ENCODE data around the gene SIGLEC15.
"Not testable (repeated sequence)": the region's sequence is repeated elsewhere in the genome, so short reads cannot be mapped to it uniquely, and the experiment has no call there.

The SIGLEC15 gene

DNA sequence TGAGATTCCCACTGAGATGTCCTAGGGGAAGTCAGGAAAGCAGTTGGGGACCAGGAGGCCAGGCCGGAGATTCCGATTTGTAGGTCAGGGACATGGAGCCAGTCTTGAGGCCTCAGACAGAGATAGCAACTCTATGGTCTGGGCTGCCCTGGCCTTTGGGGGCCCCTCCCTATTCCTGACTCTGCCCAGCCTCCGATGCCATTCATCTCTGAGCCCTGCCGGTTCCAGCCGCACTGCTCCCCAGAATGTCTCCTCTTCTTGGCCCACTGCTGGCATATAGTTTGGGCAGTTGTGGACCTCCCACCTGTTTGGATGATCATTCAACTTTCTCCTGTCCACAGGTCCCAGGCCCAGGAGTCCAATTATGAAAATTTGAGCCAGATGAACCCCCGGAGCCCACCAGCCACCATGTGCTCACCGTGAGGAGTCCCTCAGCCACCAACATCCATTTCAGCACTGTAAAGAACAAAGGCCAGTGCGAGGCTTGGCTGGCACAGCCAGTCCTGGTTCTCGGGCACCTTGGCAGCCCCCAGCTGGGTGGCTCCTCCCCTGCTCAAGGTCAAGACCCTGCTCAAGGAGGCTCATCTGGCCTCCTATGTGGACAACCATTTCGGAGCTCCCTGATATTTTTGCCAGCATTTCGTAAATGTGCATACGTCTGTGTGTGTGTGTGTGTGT lies 16.4 kb downstream of the SIGLEC15 start:
- no peak overlapping the region for H3K27ac ChIP-seq
- TF ChIP-seq, protein P1, sequence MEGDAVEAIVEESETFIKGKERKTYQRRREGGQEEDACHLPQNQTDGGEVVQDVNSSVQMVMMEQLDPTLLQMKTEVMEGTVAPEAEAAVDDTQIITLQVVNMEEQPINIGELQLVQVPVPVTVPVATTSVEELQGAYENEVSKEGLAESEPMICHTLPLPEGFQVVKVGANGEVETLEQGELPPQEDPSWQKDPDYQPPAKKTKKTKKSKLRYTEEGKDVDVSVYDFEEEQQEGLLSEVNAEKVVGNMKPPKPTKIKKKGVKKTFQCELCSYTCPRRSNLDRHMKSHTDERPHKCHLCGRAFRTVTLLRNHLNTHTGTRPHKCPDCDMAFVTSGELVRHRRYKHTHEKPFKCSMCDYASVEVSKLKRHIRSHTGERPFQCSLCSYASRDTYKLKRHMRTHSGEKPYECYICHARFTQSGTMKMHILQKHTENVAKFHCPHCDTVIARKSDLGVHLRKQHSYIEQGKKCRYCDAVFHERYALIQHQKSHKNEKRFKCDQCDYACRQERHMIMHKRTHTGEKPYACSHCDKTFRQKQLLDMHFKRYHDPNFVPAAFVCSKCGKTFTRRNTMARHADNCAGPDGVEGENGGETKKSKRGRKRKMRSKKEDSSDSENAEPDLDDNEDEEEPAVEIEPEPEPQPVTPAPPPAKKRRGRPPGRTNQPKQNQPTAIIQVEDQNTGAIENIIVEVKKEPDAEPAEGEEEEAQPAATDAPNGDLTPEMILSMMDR (conservative IDR thresholded peaks at IDR 0.05): no peak

DNA sequence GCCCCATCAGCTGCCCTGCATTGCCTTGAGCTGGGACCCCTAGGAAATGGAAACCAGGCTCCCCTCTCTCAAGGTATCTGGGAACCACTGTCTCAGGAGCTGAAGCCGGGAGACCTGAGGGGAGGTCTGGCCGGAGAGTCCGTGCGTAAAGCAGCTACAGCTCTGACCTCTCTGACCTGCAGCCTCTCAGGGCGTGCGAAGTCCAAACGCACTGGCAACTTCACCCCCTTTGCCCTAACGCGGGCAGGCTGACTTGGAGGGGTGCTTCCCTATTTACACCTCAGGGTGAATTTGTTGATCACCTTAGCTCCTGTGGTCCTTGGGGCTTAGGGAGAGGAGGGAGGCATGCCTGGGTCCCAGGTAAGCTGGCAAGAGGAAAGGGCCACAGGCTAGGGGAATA lies 17.5 kb downstream of the SIGLEC15 start:
- TF ChIP-seq, protein P1 (conservative IDR thresholded peaks at IDR 0.05): no peak
- no peak overlapping the region for H3K27ac ChIP-seq

DNA sequence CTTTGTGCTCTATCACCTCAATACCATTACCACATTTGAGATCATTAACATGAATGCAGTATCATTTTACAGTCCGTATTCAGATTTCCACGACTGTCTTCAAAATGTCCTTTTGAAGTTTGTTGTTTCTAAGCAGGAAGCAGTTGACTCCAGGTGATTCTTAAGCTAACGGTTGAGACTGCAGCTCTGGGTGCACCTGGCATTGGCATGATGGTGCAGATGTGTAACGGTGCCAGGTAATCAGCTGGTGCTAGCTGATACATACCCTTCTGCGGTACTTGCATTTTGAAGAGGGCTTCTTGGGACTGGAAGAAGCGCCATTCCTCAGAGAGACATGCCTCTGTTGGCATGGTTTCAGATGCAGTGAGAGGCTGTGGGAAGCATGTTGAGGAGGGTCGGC lies 19.5 kb downstream of the SIGLEC15 start:
- TF ChIP-seq, protein P1 (conservative IDR thresholded peaks at IDR 0.05): no peak
- H3K27ac ChIP-seq: no peak overlapping the region

DNA sequence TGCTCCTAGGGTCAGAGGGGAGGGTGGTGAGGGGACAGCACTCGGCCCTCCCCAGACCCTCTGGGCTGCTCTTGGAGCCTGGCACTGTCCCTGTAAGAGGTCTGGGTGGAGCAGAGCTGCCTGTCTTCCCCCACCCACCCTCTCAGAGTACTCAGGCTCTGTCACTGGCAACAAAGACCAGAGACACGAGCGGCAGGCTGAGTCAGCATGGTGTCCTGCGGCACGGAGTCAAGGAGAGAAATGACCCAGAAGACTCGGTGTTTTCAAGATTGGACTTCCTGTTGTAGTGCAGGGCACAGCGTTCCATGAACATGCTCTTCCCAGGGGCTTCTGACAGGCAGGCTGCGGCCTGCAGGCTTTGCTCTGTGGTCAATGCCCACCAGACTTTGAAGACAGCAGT lies 19.9 kb downstream of the SIGLEC15 start:
- TF ChIP-seq, protein P1 (conservative IDR thresholded peaks at IDR 0.05): no peak
- H3K27ac ChIP-seq: no peak overlapping the region

DNA sequence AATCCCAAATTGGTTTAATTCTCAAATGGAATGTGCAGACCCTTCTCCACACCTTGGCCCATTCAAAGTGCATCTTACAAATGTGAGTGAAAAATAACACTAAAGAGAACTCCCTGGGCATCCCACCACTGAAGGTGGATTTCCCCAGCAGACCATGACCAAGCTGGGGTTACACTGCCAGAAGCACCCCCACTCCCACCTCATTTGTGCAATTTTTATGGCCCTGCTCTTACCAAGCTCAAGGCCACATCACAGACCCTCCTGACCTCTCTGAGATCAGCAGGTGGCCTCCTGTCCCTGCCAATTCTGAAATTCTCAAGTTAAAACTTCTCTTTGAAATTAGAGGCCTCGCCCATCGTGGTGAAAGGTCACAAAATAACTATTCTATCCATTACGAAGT lies 21.6 kb downstream of the SIGLEC15 start:
- H3K27ac ChIP-seq: no peak overlapping the region
- TF ChIP-seq, protein P1 (conservative IDR thresholded peaks at IDR 0.05): no peak

DNA sequence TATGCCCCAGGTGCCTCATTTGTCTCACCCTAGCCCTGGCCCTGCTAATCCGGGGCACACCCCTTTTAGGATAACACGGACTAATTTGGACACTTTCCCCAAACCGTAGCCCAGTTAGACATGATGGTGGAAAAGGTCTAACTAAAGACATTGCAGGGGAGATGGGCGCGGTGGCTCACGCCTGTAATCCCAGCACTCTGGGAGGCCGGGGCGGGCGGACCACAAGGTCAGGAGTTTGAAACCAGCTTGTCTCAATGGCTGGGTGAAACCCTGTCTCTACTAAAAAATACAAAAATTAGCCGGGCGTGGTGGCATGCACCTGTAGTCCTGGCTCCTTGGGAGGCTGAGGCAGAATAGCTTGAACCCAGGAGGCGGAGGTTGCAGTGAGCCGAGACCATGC lies 23.2 kb downstream of the SIGLEC15 start:
- not testable (repeated sequence) for H3K27ac ChIP-seq

DNA sequence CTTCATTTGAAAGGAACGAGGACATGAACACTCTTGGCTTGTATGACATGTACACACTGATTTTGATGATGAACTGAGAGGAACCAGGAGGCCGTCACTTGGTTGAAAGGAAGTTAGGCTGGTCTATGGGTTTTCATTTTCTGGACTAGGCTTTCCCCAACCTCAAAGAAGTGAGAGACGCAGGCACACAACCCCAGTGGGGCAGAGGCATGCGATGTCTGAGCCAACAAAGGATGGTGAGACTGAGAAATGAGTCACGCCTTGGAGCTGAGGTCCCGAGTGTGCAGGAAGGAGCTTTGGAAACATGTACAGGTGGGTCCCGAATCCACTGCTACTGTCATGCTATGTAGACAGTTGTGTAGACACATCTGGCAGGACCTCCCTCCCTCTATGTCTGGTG lies 24.1 kb downstream of the SIGLEC15 start:
- H3K27ac ChIP-seq: no peak overlapping the region
- TF ChIP-seq, protein P1 (conservative IDR thresholded peaks at IDR 0.05): no peak

DNA sequence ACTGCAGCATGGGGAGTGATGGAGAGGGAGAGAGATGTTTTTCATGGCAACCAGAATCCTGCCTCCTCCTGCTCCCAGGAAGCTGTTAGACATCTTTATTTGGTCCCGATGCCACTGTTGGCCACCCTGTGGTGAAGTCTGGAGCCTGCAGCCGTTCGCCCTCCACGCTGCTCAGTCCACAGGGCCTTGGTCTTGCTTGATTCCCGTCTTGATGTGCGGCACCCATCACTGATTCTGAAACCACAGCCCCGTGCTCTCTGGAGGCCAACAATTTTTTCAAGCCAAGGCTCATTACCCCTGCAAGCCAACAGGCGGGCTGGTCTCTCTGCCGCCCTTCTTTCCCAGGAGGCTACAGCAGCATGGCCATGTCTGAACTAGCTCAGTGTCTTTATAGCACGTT lies 24.5 kb downstream of the SIGLEC15 start:
- TF ChIP-seq, protein P1 (conservative IDR thresholded peaks at IDR 0.05): peak; percentile 77

More for the DNA sequence above, 24.5 kb downstream of the SIGLEC15 start:
- no peak overlapping the region for H3K27ac ChIP-seq

Measured in VCaP (cell line).